Activated CD4-positive, CD25-positive, alpha-beta regulatory T cell (primary cell): ENCODE measurements around the gene POLN.

ENCODE experiments used
- DNase-seq, 4 experiments: peaks; one replicate each; lab custom pipeline; 2025; lab: John Stamatoyannopoulos, UW

The POLN gene

GRCh38 chr4:2070421-2071251, 171.3 kb downstream of the POLN start:
- DNase-seq: no peak

- no peak for DNase-seq
These were observed 171.9 kb downstream of the POLN start for GRCh38 chr4:2069986-2070385.

- no peak for DNase-seq
These were observed 172.6 kb downstream of the POLN start for GRCh38 chr4:2069161-2069971.

- DNase-seq: no peak
These were observed 173.4 kb downstream of the POLN start for GRCh38 chr4:2068566-2068965.

GRCh38 chr4:2068198-2068470, 173.8 kb downstream of the POLN start:
- no peak for DNase-seq

- DNase-seq: no peak
These were observed 174.3 kb downstream of the POLN start for GRCh38 chr4:2067446-2068197.

GRCh38 chr4:2066571-2067445, 175.1 kb downstream of the POLN start:
- DNase-seq: no peak

- no peak for DNase-seq
These were observed 175.8 kb downstream of the POLN start for GRCh38 chr4:2066011-2066551.

- DNase-seq: no peak
These were observed 176.6 kb downstream of the POLN start for GRCh38 chr4:2065106-2065930.

GRCh38 chr4:2064276-2064991, 177.5 kb downstream of the POLN start:
- no peak for DNase-seq

- DNase-seq: no peak
These were observed 178.2 kb downstream of the POLN start for GRCh38 chr4:2063557-2064275.

- no peak for DNase-seq
These were observed 179.0 kb downstream of the POLN start for GRCh38 chr4:2062808-2063524.

GRCh38 chr4:2062168-2062807, 179.6 kb downstream of the POLN start:
- no peak for DNase-seq

GRCh38 chr4:2061186-2062131, 180.5 kb downstream of the POLN start:
- no peak for DNase-seq

GRCh38 chr4:2060611-2061185, 181.2 kb downstream of the POLN start:
- no peak for DNase-seq
